Measurements from ENCODE around the gene HRH4. TPM values are rescaled to one million over a fixed set of nuclear protein-coding genes. Genes with fewer than 3 reads are reported as not detected.

HRH4 gene
- total RNA-seq, 1 donor from 2014 or later: not detected

DNA sequence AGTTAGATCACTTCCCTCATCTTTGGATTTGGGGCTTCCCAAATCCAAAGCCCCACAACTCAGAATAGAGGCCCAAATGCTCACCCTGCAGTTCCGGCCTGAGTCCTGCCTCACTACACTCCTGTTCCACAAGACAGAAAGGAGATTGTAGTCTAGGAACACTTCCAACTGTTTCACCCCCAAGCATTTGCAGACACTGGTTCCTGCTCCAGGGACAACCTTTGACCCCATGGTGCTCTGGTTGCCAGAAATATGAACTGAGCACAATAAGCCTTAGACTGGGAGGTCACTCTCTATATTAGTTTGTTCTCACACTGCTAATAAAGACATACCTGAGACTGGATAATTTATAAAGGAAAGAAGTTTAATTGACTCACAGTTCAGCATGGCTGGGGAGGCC is 49.0 kb downstream of the HRH4 start:
- no peak for DNase-seq

DNA sequence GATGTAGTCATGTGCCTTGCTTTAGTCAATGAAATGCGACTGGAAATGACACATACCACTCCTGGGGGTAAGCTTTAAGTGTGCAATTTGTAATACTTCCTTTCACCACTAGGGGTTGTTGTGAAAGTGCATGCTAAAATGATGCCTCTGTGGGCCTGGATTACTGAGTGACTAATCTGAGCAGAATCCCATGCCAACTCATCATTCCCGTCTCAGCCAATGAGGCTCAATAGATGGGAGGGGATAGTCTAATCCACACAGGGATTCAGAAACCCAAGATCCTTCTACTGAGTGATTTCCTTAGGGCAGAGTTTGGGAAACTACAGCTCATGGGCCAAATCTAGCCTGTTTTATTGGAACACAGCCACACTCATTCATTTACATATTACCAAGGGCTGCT is 54.0 kb downstream of the HRH4 start:
- DNase-seq: no peak

DNA sequence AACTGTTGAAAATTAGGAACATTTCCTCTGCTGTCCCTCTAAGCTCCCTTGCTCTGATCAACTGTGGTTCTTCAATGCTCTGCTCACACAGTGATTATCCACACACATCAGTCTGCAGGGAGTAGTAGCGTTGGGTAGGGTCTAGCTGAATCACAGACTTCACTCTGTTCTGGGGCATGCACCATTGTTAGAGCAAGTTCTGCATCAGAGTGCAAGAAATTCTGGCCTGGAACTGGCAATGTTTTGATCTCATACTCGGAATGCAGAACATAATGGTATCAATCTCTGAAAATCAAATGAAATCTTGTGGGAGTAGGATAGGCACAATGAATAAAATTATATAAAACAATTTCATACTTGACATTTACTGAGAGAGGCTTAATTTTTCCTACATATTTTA is 55.3 kb downstream of the HRH4 start:
- no peak for DNase-seq

DNA sequence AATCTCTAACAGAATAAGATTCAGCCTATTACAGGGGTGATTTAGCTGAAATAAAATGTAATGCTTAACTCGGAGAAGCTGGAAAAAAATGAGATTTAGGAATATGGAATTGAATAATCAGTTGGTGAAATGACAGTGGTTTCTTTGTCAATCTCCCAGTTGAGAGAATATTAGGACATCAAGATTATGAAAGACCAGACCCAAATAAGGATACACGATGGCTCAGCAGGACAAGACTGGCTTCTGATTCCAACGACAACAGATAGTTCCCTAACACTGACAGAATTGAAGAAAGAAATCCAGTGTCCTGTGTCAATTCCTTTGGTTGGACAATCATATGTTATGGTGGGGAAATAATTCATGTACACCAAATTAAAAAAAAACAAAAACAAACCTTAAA is 55.8 kb downstream of the HRH4 start:
- DNase-seq: no peak

DNA sequence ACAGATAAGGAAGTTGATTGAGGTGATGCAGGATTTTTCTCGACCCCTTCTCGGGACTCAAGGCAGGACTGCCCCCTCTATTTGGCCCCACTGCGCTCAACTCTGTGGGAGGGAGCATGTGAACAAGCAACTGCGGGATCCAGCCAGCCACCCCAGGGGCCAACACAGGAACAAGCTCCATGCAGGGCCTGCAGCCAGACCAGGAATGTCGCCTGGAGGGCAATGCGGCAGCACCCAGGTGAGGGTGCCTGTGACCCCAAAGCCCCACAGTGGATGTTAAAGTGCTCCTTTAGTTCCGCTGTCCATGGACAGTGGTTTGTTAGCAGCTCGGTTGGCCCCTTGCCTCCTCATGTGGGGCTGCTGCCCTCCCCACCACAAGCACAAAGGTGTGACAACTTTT is 57.1 kb downstream of the HRH4 start:
- no peak for DNase-seq

DNA sequence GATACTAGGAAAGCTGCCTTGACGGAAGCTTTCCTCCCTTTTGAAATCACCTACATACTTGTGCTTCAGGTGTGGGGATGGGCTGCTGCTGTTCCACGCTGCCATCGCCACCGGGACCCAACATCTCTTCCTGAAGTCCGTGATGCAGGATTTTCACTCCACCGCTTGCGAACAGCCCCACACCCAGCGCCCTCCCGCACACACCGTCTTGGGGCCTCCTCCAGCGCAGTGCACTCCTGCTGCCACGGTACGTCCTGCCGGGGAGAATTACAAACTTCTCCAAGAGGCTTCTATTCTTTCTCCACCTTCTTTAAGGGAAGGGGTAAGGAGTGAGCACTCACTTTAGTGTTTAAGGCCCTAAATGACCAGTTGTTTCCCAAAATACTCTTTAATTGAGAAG is 58.2 kb downstream of the HRH4 start:
- DNase-seq: no peak

Small RNA genes lying within 50 kb of the gene (small RNA-seq; reads per million reads assigned to genes)
- gene RF00019: not detected

Other genes starting within 250 kb of the HRH4 start
- 63.9 TPM for gene OSBPL1A, start 62.8 kb upstream of the HRH4 start, total RNA-seq
- gene IMPACT, start 34.0 kb upstream of the HRH4 start, total RNA-seq: 28.7 TPM

Measured in occipital lobe (tissue), 3 donors.